WTC11 (cell line): Measurements from ENCODE around the gene VEZF1. TPM values are rescaled to one million over a fixed set of nuclear protein-coding genes. Genes with fewer than 3 reads are reported as not detected.

ENCODE experiments used
- ATAC-seq: fragments of 200-7000 bp; cut with Tn5 transposase; 2 replicates; pipeline ENCODE4 v1.10.0; 2021; ENCODE audit warnings: mild to moderate bottlenecking, moderate library complexity
- CTCF ChIA-PET: fragments of 300-600 bp; sonication (Branson Sonifier 250); formaldehyde crosslinking; loops from one replicate; lab custom pipeline; 2021; ENCODE audit warnings: antibody characterized with exemption; lab: Charles Lee
- POLR2A ChIA-PET: fragments of 350-600 bp; sonication (Branson Sonifier 250); formaldehyde crosslinking; loops from one replicate; lab custom pipeline; 2021; ENCODE audit warnings: antibody characterized with exemption; lab: Charles Lee
- DNase-seq: peaks from one replicate; pipeline ENCODE4 v3.0.0; 2021; ENCODE audit warnings: low spot score
- H3K27ac Mint-ChIP-seq: 2 replicates; pipeline ENCODE4 v1.8.0; 2021; ENCODE audit warnings: mixed read lengths
- H3K27me3 Mint-ChIP-seq: 2 replicates; pipeline ENCODE4 v1.8.0; 2021; ENCODE audit warnings: low read depth, mild to moderate bottlenecking, moderate library complexity, mixed read lengths
- H3K36me3 Mint-ChIP-seq: 2 replicates; pipeline ENCODE4 v1.8.0; 2021; ENCODE audit warnings: mixed read lengths
- H3K4me1 Mint-ChIP-seq: 2 replicates; pipeline ENCODE4 v1.8.0; 2022; ENCODE audit warnings: mixed read lengths
- H3K4me3 Mint-ChIP-seq: 2 replicates; pipeline ENCODE4 v1.8.0; 2021; ENCODE audit warnings: mild to moderate bottlenecking, moderate library complexity, mixed read lengths
- H3K9me3 Mint-ChIP-seq: 2 replicates; pipeline ENCODE4 v1.8.0; 2021; ENCODE audit warnings: mixed read lengths
- ATF1 ChIP-seq: sonication (generic); formaldehyde crosslinking; IDR thresholded peaks from 2 replicates; pipeline ENCODE4 v1.8.1; 2023; ENCODE audit warnings: mild to moderate bottlenecking, moderate library complexity, missing genetic modification reagents
- E2F1 ChIP-seq: sonication (generic); formaldehyde crosslinking; IDR thresholded peaks from 2 replicates; pipeline ENCODE4 v1.8.0; 2022; ENCODE audit warnings: mild to moderate bottlenecking, missing genetic modification reagents
- FOXP4 ChIP-seq: sonication (generic); formaldehyde crosslinking; IDR thresholded peaks from 2 replicates; pipeline ENCODE4 v1.8.0; 2022; ENCODE audit warnings: mild to moderate bottlenecking, missing genetic modification reagents
- IRF2 ChIP-seq: sonication (generic); formaldehyde crosslinking; IDR thresholded peaks from 2 replicates; pipeline ENCODE4 v1.8.0; 2022; ENCODE audit warnings: low read depth, missing genetic modification reagents, borderline replicate concordance
- JUN ChIP-seq: sonication (generic); formaldehyde crosslinking; IDR thresholded peaks from 2 replicates; pipeline ENCODE4 v1.8.0; 2023; ENCODE audit warnings: mild to moderate bottlenecking, missing genetic modification reagents
- NFATC4 ChIP-seq: fragments of 250-450 bp; sonication (Bioruptor Pico); IDR thresholded peaks from 2 replicates; pipeline ENCODE4 v1.9.0; 2021; ENCODE audit warnings: mild to moderate bottlenecking
- NFYB ChIP-seq: sonication (generic); formaldehyde crosslinking; conservative IDR thresholded peaks from 2 replicates; pipeline ENCODE4 v1.8.0; 2022; ENCODE audit warnings: low read depth, missing genetic modification reagents
- NR1H2 ChIP-seq: sonication (generic); formaldehyde crosslinking; IDR thresholded peaks from 2 replicates; pipeline ENCODE4 v1.9.0; 2021; ENCODE audit warnings: mild to moderate bottlenecking, moderate library complexity, missing genetic modification reagents
- SOX15 ChIP-seq: fragments of 250-450 bp; sonication (Bioruptor Pico); IDR thresholded peaks from 2 replicates; pipeline ENCODE4 v1.9.0; 2021; ENCODE audit warnings: mild to moderate bottlenecking
- TEAD4 ChIP-seq: sonication (generic); formaldehyde crosslinking; IDR thresholded peaks from 2 replicates; pipeline ENCODE4 v1.8.0; 2022; ENCODE audit warnings: mild to moderate bottlenecking, missing genetic modification reagents
- ZNF532 ChIP-seq: fragments of 250-450 bp; sonication (Bioruptor Pico); IDR thresholded peaks from 2 replicates; pipeline ENCODE4 v1.9.0; 2021; ENCODE audit warnings: mild to moderate bottlenecking, borderline replicate concordance
- total RNA-seq: library from RNA; stranded (reverse); gene quantifications from 3 replicates; pipeline ENCODE4 v1.2.3, GENCODE V29; 2021
- TF ChIP-seq, protein P1 (sequence below): sonication (generic); formaldehyde crosslinking; IDR thresholded peaks from 2 replicates; pipeline ENCODE4 v1.8.1; 2023; ENCODE audit warnings: mild to moderate bottlenecking, missing genetic modification reagents
- TF ChIP-seq, protein P2 (sequence below): fragments of 250-450 bp; sonication (Bioruptor Pico); IDR thresholded peaks from 2 replicates; pipeline ENCODE4 v2.1.2; 2022; ENCODE audit warnings: mild to moderate bottlenecking, moderate library complexity
- TF ChIP-seq, protein P3 (sequence below): sonication (generic); formaldehyde crosslinking; IDR thresholded peaks from 2 replicates; pipeline ENCODE4 v1.8.0; 2023; ENCODE audit warnings: missing genetic modification reagents, mild to moderate bottlenecking, borderline replicate concordance

VEZF1 gene
- total RNA-seq, 1 experiment from 2014 or later, result 43.3 TPM

- Mint-ChIP-seq H3K9me3 (no peaks in the 10 kb centered on the region), H3K27ac (no peak overlapping the region), H3K4me3 (no peak overlapping the region), H3K27me3 (peaks cover 13% of the 10 kb centered on the region), H3K36me3 (no peaks in the 10 kb centered on the region), H3K4me1 (peaks cover 59% of the 10 kb centered on the region)
- ChIA-PET CTCF (interaction anchor here (0.6 to 2.3 kb wide), 6 partner anchors 9 to 482 kb away, joined by 3 to 11 read pairs (median 6); no protein-coding TSS in a partner anchor), POLR2A (no interaction called here)
- TF ChIP-seq SOX15 (CRISPR knock-in tag) (no peak), FOXP4 (CRISPR knock-in tag) (no peak), JUN (CRISPR knock-in tag) (no peak), ATF1 (no peak), ZNF532 (CRISPR knock-in tag) (no peak), NFYB (CRISPR knock-in tag) (no peak)
- TF ChIP-seq, protein P1, sequence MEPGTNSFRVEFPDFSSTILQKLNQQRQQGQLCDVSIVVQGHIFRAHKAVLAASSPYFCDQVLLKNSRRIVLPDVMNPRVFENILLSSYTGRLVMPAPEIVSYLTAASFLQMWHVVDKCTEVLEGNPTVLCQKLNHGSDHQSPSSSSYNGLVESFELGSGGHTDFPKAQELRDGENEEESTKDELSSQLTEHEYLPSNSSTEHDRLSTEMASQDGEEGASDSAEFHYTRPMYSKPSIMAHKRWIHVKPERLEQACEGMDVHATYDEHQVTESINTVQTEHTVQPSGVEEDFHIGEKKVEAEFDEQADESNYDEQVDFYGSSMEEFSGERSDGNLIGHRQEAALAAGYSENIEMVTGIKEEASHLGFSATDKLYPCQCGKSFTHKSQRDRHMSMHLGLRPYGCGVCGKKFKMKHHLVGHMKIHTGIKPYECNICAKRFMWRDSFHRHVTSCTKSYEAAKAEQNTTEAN (CRISPR knock-in tag), result no peak
- ATAC-seq (no peak), DNase-seq (no peak)
Measured at GRCh38 chr17:57948555-57949420, 39.3 kb downstream of the VEZF1 start.

DNA sequence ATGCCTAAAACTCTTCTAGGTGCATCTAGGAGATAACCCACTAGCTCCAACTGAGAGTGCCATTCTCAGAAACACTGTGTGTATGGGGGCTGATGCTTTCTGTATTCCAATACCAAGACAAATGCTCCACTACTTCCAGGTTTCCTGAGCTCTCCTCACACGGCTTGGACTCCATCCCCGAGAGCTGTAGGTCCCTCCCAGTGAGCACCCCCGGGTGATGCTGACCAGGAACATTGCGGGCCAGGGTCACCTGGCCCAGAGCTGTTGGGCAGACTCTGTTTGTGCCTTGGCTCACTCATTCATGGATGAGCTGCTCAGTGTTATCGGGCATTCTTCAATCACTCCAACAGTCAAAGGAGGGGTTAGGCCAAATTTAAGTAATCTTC is 39.9 kb downstream of the VEZF1 start:
- CTCF ChIA-PET, result interaction anchor here (0.5 to 2.3 kb wide), 4 partner anchors 9 to 56 kb away, joined by 3 to 11 read pairs (median 6); no protein-coding TSS in a partner anchor
- TF ChIP-seq TEAD4 (CRISPR knock-in tag) (no peak), E2F1 (CRISPR knock-in tag) (no peak), IRF2 (no peak), NFATC4 (CRISPR knock-in tag) (no peak), NR1H2 (no peak)
- TF ChIP-seq, protein P2, sequence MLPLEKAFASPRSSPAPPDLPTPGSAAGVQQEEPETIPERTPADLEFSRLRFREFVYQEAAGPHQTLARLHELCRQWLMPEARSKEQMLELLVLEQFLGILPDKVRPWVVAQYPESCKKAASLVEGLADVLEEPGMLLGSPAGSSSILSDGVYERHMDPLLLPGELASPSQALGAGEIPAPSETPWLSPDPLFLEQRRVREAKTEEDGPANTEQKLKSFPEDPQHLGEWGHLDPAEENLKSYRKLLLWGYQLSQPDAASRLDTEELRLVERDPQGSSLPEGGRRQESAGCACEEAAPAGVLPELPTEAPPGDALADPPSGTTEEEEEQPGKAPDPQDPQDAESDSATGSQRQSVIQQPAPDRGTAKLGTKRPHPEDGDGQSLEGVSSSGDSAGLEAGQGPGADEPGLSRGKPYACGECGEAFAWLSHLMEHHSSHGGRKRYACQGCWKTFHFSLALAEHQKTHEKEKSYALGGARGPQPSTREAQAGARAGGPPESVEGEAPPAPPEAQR, result no peak
- TF ChIP-seq, protein P3, sequence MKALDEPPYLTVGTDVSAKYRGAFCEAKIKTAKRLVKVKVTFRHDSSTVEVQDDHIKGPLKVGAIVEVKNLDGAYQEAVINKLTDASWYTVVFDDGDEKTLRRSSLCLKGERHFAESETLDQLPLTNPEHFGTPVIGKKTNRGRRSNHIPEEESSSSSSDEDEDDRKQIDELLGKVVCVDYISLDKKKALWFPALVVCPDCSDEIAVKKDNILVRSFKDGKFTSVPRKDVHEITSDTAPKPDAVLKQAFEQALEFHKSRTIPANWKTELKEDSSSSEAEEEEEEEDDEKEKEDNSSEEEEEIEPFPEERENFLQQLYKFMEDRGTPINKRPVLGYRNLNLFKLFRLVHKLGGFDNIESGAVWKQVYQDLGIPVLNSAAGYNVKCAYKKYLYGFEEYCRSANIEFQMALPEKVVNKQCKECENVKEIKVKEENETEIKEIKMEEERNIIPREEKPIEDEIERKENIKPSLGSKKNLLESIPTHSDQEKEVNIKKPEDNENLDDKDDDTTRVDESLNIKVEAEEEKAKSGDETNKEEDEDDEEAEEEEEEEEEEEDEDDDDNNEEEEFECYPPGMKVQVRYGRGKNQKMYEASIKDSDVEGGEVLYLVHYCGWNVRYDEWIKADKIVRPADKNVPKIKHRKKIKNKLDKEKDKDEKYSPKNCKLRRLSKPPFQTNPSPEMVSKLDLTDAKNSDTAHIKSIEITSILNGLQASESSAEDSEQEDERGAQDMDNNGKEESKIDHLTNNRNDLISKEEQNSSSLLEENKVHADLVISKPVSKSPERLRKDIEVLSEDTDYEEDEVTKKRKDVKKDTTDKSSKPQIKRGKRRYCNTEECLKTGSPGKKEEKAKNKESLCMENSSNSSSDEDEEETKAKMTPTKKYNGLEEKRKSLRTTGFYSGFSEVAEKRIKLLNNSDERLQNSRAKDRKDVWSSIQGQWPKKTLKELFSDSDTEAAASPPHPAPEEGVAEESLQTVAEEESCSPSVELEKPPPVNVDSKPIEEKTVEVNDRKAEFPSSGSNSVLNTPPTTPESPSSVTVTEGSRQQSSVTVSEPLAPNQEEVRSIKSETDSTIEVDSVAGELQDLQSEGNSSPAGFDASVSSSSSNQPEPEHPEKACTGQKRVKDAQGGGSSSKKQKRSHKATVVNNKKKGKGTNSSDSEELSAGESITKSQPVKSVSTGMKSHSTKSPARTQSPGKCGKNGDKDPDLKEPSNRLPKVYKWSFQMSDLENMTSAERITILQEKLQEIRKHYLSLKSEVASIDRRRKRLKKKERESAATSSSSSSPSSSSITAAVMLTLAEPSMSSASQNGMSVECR (CRISPR knock-in tag), result no peak
- H3K27ac Mint-ChIP-seq, result no peak overlapping the region
- no peak overlapping the region for H3K4me3 Mint-ChIP-seq
- H3K36me3 Mint-ChIP-seq, result no peaks in the 10 kb centered on the region
- H3K9me3 Mint-ChIP-seq, result no peaks in the 10 kb centered on the region
- DNase-seq (no peak), ATAC-seq (no peak)
- H3K27me3 Mint-ChIP-seq, result peaks cover 7% of the 10 kb centered on the region
- POLR2A ChIA-PET, result no interaction called here
- peaks cover 55% of the 10 kb centered on the region for H3K4me1 Mint-ChIP-seq
